HG02981 (cell line): ENCODE data around the gene SLC25A46.
"Not testable (repeated sequence)": the region's sequence is repeated elsewhere in the genome, so short reads cannot be mapped to it uniquely, and the experiment has no call there.

Source experiments
- ATAC-seq: cut with Tn5 transposase; IDR thresholded peaks from one replicate; pipeline ENCODE4 v1.9.1; 2021; ENCODE audit warnings: mild to moderate bottlenecking, moderate library complexity; ENCODE audit not compliant: unreplicated experiment

The SLC25A46 gene

GRCh38 chr5:110738812-110739651 lies at the start of gene SLC25A46:
Gene SLC25A46, plus strand, starts transcription at chr5:110739007. Its CDS starts 113 bp downstream, at chr5:110739120.
- peak; percentile 95 for ATAC-seq

GRCh38 chr5:110690587-110690986 lies 48.2 kb upstream of the SLC25A46 start:
- ATAC-seq, result not testable (repeated sequence)

- not testable (repeated sequence) for ATAC-seq
These were observed 46.1 kb upstream of the SLC25A46 start for GRCh38 chr5:110692669-110693068.

GRCh38 chr5:110702300-110702699 lies 36.5 kb upstream of the SLC25A46 start:
- no peak for ATAC-seq

GRCh38 chr5:110702704-110703103 lies 36.1 kb upstream of the SLC25A46 start:
- ATAC-seq, result no peak

GRCh38 chr5:110703481-110703880 lies 35.3 kb upstream of the SLC25A46 start:
- ATAC-seq, result no peak

- ATAC-seq, result no peak
These were observed 33.5 kb upstream of the SLC25A46 start for GRCh38 chr5:110705349-110705748.

- ATAC-seq, result no peak
These were observed 31.5 kb upstream of the SLC25A46 start for GRCh38 chr5:110707260-110707844.

GRCh38 chr5:110716247-110717245 lies 22.3 kb upstream of the SLC25A46 start:
- peak; percentile 92 for ATAC-seq

- ATAC-seq, result no peak
These were observed 20.5 kb upstream of the SLC25A46 start for GRCh38 chr5:110718311-110718710.

GRCh38 chr5:110726249-110727024 lies 12.4 kb upstream of the SLC25A46 start, which contains the start of gene TMEM232:
Gene TMEM232, minus strand, starts transcription at chr5:110726671. Its CDS starts 59,319 bp downstream, at chr5:110667352.
- peak; percentile 100 for ATAC-seq

- peak; percentile 43 for ATAC-seq
These were observed 11.8 kb upstream of the SLC25A46 start for GRCh38 chr5:110727025-110727314.

- not testable (repeated sequence) for ATAC-seq
These were observed 7.3 kb upstream of the SLC25A46 start for GRCh38 chr5:110731499-110731898.

- no peak for ATAC-seq
These were observed 4.7 kb upstream of the SLC25A46 start for GRCh38 chr5:110734101-110734500.

- ATAC-seq, result no peak
These were observed 3.3 kb upstream of the SLC25A46 start for GRCh38 chr5:110735556-110735955.

- ATAC-seq, result no peak
These were observed 2.1 kb upstream of the SLC25A46 start for GRCh38 chr5:110736753-110737152.

- peak; percentile 65 for ATAC-seq
These were observed 350 bp upstream of the SLC25A46 start for GRCh38 chr5:110738503-110738811.

GRCh38 chr5:110751902-110752762 lies 13.3 kb downstream of the SLC25A46 start:
- ATAC-seq, result peak; percentile 98

- peak; percentile 11 for ATAC-seq
These were observed 14.1 kb downstream of the SLC25A46 start for GRCh38 chr5:110752953-110753352.

- no peak for ATAC-seq
These were observed 14.8 kb downstream of the SLC25A46 start for GRCh38 chr5:110753600-110753999.
